Keratinocyte (primary cell): ENCODE results near the gene GAA. TPM values are rescaled to one million over a fixed set of nuclear protein-coding genes. Genes with fewer than 3 reads are reported as not detected.

ENCODE experiments used
- DNase-seq: peaks from one replicate; pipeline ENCODE4 v3.0.0-alpha.2; 2011; ENCODE audit warnings: low read depth, missing footprints, low spot score
- FAIRE-seq: peaks from 2 replicates; lab custom pipeline; 2011; peaks lifted over from hg19 to GRCh38; lab: Jason Lieb, UNC
- H2AFZ ChIP-seq: 2 replicates; pipeline ENCODE4 v1.6.0; 2012; ENCODE audit warnings: low read length, control low read depth, inconsistent platforms; ENCODE audit not compliant: control insufficient read depth
- H3K27ac ChIP-seq: 2 replicates; pipeline ENCODE4 v1.5.1; 2011; ENCODE audit warnings: low read length; ENCODE audit not compliant: control insufficient read depth, insufficient read depth
- H3K27me3 ChIP-seq: 3 replicates; pipeline ENCODE4 v1.6.0; 2011; ENCODE audit warnings: low read length; ENCODE audit not compliant: control insufficient read depth, insufficient read depth; ENCODE audit errors: extremely low read depth
- H3K36me3 ChIP-seq, 2 experiments: 2 replicates in 1 of 2; 3 replicates in 1 of 2; pipeline ENCODE4 v1.5.1; 2011; ENCODE audit warnings: low read length in 2 of 2, mild to moderate bottlenecking in 1 of 2; ENCODE audit not compliant: control insufficient read depth in 2 of 2, insufficient read depth in 2 of 2; ENCODE audit errors: extremely low read depth in 1 of 2
- H3K4me1 ChIP-seq: 3 replicates; pipeline ENCODE4 v1.5.1; 2011; ENCODE audit warnings: low read length; ENCODE audit not compliant: control insufficient read depth, insufficient read depth; ENCODE audit errors: extremely low read depth
- H3K4me2 ChIP-seq: 3 replicates; pipeline ENCODE4 v1.6.0; 2011; ENCODE audit warnings: low read depth, low read length; ENCODE audit not compliant: control insufficient read depth, insufficient read depth; ENCODE audit errors: extremely low read depth
- H3K4me3 ChIP-seq, 3 experiments: fragments of 200-600 bp in 1 of 3; sonication (generic) in 1 of 3; 2 replicates in 2 of 3; 3 replicates in 1 of 3; pipeline ENCODE4 v1.5.1; 2011 to 2016; ENCODE audit warnings: low read length in 3 of 3, mild to moderate bottlenecking in 3 of 3, control low read depth in 2 of 3, inconsistent platforms in 1 of 3, low read depth in 1 of 3, mixed read lengths in 1 of 3, mixed run types in 1 of 3, moderate library complexity in 1 of 3; ENCODE audit not compliant: control insufficient read depth in 2 of 3, insufficient read depth in 2 of 3; ENCODE audit errors: extremely low read depth in 1 of 3
- H3K79me2 ChIP-seq: 2 replicates; pipeline ENCODE4 v1.6.0; 2012; ENCODE audit warnings: low read length; ENCODE audit not compliant: control insufficient read depth, insufficient read depth
- H3K9ac ChIP-seq: 3 replicates; pipeline ENCODE4 v1.6.0; 2011; ENCODE audit warnings: low read length; ENCODE audit not compliant: control insufficient read depth, insufficient read depth; ENCODE audit errors: extremely low read depth
- H3K9me1 ChIP-seq: 3 replicates; pipeline ENCODE4 v1.6.0; 2011; ENCODE audit warnings: low read length; ENCODE audit not compliant: control insufficient read depth, insufficient read depth; ENCODE audit errors: extremely low read depth
- H3K9me3 ChIP-seq: 2 replicates; pipeline ENCODE4 v1.5.1; 2012; ENCODE audit warnings: low read depth, low read length; ENCODE audit not compliant: control insufficient read depth
- H4K20me1 ChIP-seq: 3 replicates; pipeline ENCODE4 v1.6.0; 2011; ENCODE audit warnings: low read length; ENCODE audit not compliant: control insufficient read depth, insufficient read depth; ENCODE audit errors: extremely low read depth
- CTCF ChIP-seq, 3 experiments: IDR thresholded peaks in 1 of 3; conservative IDR thresholded peaks in 1 of 3; optimal IDR thresholded peaks in 1 of 3; 2 replicates in 2 of 3; 3 replicates in 1 of 3; pipeline versions ENCODE3 to v1.5.1; 2011; ENCODE audit warnings: low read length in 3 of 3, mild to moderate bottlenecking in 3 of 3, moderate library complexity in 2 of 3, control low read depth in 1 of 3, inconsistent platforms in 1 of 3; ENCODE audit not compliant: insufficient read depth in 2 of 3; ENCODE audit errors: extremely low read depth in 1 of 3
- EZH2 ChIP-seq: IDR thresholded peaks from one replicate; pipeline ENCODE4 v1.6.1; 2012; ENCODE audit warnings: inconsistent platforms, mild to moderate bottlenecking, low read length, moderate library complexity
- dilution Hi-C: fragments of 300-500 bp; cut with MboI; formaldehyde crosslinking; loops from one replicate; pipeline ENCODE4 v1.7.0; 2020; ENCODE audit warnings: low sequenced_read_pairs; ENCODE audit not compliant: extremely low pct_ligation_motif_present
- polyA plus RNA-seq, 5 experiments: library from polyadenylated mRNA; depleted of rRNA in 3 of 5; stranded (reverse) in 3 of 5; stranded (forward) in 1 of 5; unstranded in 1 of 5; fragments of >200 nt; gene quantifications; 1 replicate in 1 of 5; 2 replicates in 3 of 5; 3 replicates in 1 of 5; pipeline versions ENCODE4 v1.2.1 to v1.2.3, GENCODE V29; 2011 to 2012; ENCODE audit warnings: missing spikeins in 2 of 5, low read depth in 1 of 5, low replicate concordance in 1 of 5

GAA gene
- polyA plus RNA-seq, 1 donor (not counting 4 experiments of a cell fraction or from before 2014, with no cell fraction given): 3.2 TPM

GRCh38 chr17:80110447-80110812 is 9.0 kb downstream of the GAA start:
- no peaks in the 10 kb centered on the region for H3K79me2 ChIP-seq
- peaks cover 16% of the 10 kb centered on the region for H3K4me1 ChIP-seq
- no peaks in the 10 kb centered on the region for H3K36me3 ChIP-seq
- H2AFZ ChIP-seq: no peak overlapping the region
- H3K27me3 ChIP-seq: peaks cover 10% of the 10 kb centered on the region
- no peak for TF ChIP-seq EZH2
- TF ChIP-seq CTCF (optimal IDR thresholded peaks at IDR 0.05 in 1 of 3, IDR thresholded peaks at IDR 0.05 in 1 of 3, conservative IDR thresholded peaks at IDR 0.05 in 1 of 3; ENCODE audit: extremely low read depth in 1 of 3, insufficient read depth in 2 of 3, low read length in 3 of 3): no peak
- H3K9ac ChIP-seq: no peak overlapping the region
- H3K4me2 ChIP-seq: no peak overlapping the region
- no peak overlapping the region for H3K27ac ChIP-seq
- FAIRE-seq (no peak), DNase-seq (no peak)
- H4K20me1 ChIP-seq: no peaks in the 10 kb centered on the region
- no peaks in the 10 kb centered on the region for H3K9me1 ChIP-seq
- no peaks in the 10 kb centered on the region for H3K9me3 ChIP-seq
- no peak overlapping the region for H3K4me3 ChIP-seq
- dilution Hi-C loops: no loop called here

GRCh38 chr17:80110927-80111701 is 9.7 kb downstream of the GAA start:
- TF ChIP-seq CTCF (optimal IDR thresholded peaks at IDR 0.05 in 1 of 3, IDR thresholded peaks at IDR 0.05 in 1 of 3, conservative IDR thresholded peaks at IDR 0.05 in 1 of 3; ENCODE audit: extremely low read depth in 1 of 3, insufficient read depth in 2 of 3, low read length in 3 of 3): no peak
- TF ChIP-seq EZH2: no peak
- Histone ChIP-seq H2AFZ (no peak overlapping the region), H3K4me3 (no peak overlapping the region), H3K4me1 (peaks cover 12% of the 10 kb centered on the region), H3K9ac (no peak overlapping the region), H3K4me2 (no peak overlapping the region), H3K36me3 (no peaks in the 10 kb centered on the region), H3K79me2 (no peaks in the 10 kb centered on the region), H3K27ac (no peak overlapping the region), H3K27me3 (peaks cover 3% of the 10 kb centered on the region), H3K9me1 (no peaks in the 10 kb centered on the region), H4K20me1 (no peaks in the 10 kb centered on the region), H3K9me3 (no peaks in the 10 kb centered on the region)
- DNase-seq (no peak), FAIRE-seq (no peak)
- dilution Hi-C loops: no loop called here
